H9 (cell line): ENCODE measurements around the gene WEE2. TPM values are rescaled to one million over a fixed set of nuclear protein-coding genes. Genes with fewer than 3 reads are reported as not detected.

Experiments used
- DNase-seq: peaks from one replicate; pipeline ENCODE4 v3.0.0-alpha.2; 2017
- H2AFZ ChIP-seq: one replicate; pipeline ENCODE4 v1.6.1; 2013; ENCODE audit warnings: mild to moderate bottlenecking, low read length, control low read depth, moderate library complexity
- H2AK5ac ChIP-seq: 2 replicates; pipeline ENCODE4 v1.6.1; 2013; ENCODE audit warnings: low read length, control low read depth, mixed read lengths; ENCODE audit not compliant: insufficient read length
- H2BK120ac ChIP-seq: one replicate; pipeline ENCODE4 v1.6.1; 2013; ENCODE audit warnings: low read depth, mild to moderate bottlenecking, low read length, control low read depth, inconsistent platforms; ENCODE audit not compliant: poor library complexity, severe bottlenecking
- H2BK12ac ChIP-seq: 2 replicates; pipeline ENCODE4 v1.6.1; 2013; ENCODE audit warnings: low read length, control low read depth, mixed read lengths, low read depth; ENCODE audit not compliant: insufficient read length
- H2BK15ac ChIP-seq: 2 replicates; pipeline ENCODE4 v1.6.1; 2013; ENCODE audit warnings: low read depth, low read length, control low read depth
- H2BK20ac ChIP-seq: one replicate; pipeline ENCODE4 v1.6.1; 2013; ENCODE audit warnings: low read depth, mild to moderate bottlenecking, low read length, control low read depth, inconsistent platforms; ENCODE audit not compliant: poor library complexity, severe bottlenecking
- H2BK5ac ChIP-seq: 2 replicates; pipeline ENCODE4 v1.6.1; 2013; ENCODE audit warnings: low read length, control low read depth, mixed read lengths; ENCODE audit not compliant: insufficient read length
- H3K14ac ChIP-seq: 2 replicates; pipeline ENCODE4 v1.6.1; 2013; ENCODE audit warnings: low read length, control low read depth; ENCODE audit not compliant: insufficient read depth
- H3K18ac ChIP-seq: 2 replicates; pipeline ENCODE4 v1.6.1; 2013; ENCODE audit warnings: low read depth, mild to moderate bottlenecking, mixed read lengths, low read length, control low read depth; ENCODE audit not compliant: insufficient read length
- H3K23ac ChIP-seq: 2 replicates; pipeline ENCODE4 v1.6.1; 2013; ENCODE audit warnings: low read length, control low read depth, mixed read lengths, low read depth; ENCODE audit not compliant: insufficient read length
- H3K23me2 ChIP-seq: 2 replicates; pipeline ENCODE4 v1.6.1; 2013; ENCODE audit warnings: low read depth, mild to moderate bottlenecking, mixed read lengths, low read length, control low read depth; ENCODE audit not compliant: insufficient read length, poor library complexity, severe bottlenecking
- H3K27ac ChIP-seq: 2 replicates; pipeline ENCODE4 v1.5.1; 2013; ENCODE audit warnings: low read length, control low read depth, mixed read lengths, low read depth; ENCODE audit not compliant: insufficient read length
- H3K27me3 ChIP-seq: 2 replicates; pipeline ENCODE4 v1.6.1; 2013; ENCODE audit warnings: low read length, control low read depth, inconsistent platforms; ENCODE audit not compliant: insufficient read depth
- H3K4ac ChIP-seq: 2 replicates; pipeline ENCODE4 v1.6.1; 2013; ENCODE audit warnings: low read depth, mild to moderate bottlenecking, control low read depth, inconsistent platforms, low read length, moderate library complexity
- H3K4me1 ChIP-seq: 2 replicates; pipeline ENCODE4 v1.6.1; 2013; ENCODE audit warnings: low read length, control low read depth, inconsistent platforms; ENCODE audit not compliant: insufficient read depth
- H3K4me2 ChIP-seq: 2 replicates; pipeline ENCODE4 v1.6.1; 2013; ENCODE audit warnings: low read length, control low read depth, mixed read lengths; ENCODE audit not compliant: insufficient read length, insufficient read depth
- H3K56ac ChIP-seq: 2 replicates; pipeline ENCODE4 v1.6.1; 2013; ENCODE audit warnings: low read depth, mild to moderate bottlenecking, mixed read lengths, low read length, control low read depth; ENCODE audit not compliant: insufficient read length
- H3K79me1 ChIP-seq: 2 replicates; pipeline ENCODE4 v1.6.1; 2013; ENCODE audit warnings: low read depth, mild to moderate bottlenecking, moderate library complexity, low read length, control low read depth, inconsistent platforms; ENCODE audit not compliant: insufficient read depth, poor library complexity, severe bottlenecking
- H3K79me2 ChIP-seq: 2 replicates; pipeline ENCODE4 v1.6.1; 2013; ENCODE audit warnings: low read length, control low read depth, inconsistent platforms; ENCODE audit not compliant: insufficient read depth
- H3K9ac ChIP-seq: 2 replicates; pipeline ENCODE4 v1.6.1; 2013; ENCODE audit warnings: low read length, control low read depth, mixed read lengths; ENCODE audit not compliant: insufficient read length; ENCODE audit errors: extremely low read depth
- H3K9me3 ChIP-seq: one replicate; pipeline ENCODE4 v1.6.1; 2013; ENCODE audit warnings: low read depth, low read length, inconsistent platforms; ENCODE audit not compliant: control insufficient read depth
- H3T11ph ChIP-seq: one replicate; pipeline ENCODE4 v1.6.1; 2013; ENCODE audit warnings: mild to moderate bottlenecking, low read length, control low read depth, inconsistent platforms
- H4K20me1 ChIP-seq: one replicate; pipeline ENCODE4 v1.6.1; 2013; ENCODE audit not compliant: control insufficient read depth, insufficient read length, insufficient read depth
- H4K5ac ChIP-seq: 2 replicates; pipeline ENCODE4 v1.6.1; 2013; ENCODE audit warnings: low read depth, mild to moderate bottlenecking, mixed read lengths, low read length, control low read depth; ENCODE audit not compliant: insufficient read length
- H4K8ac ChIP-seq: replicated peaks from 2 replicates; pipeline ENCODE4 v1.6.1; 2013; ENCODE audit warnings: low read length, control low read depth, mixed read lengths, low read depth; ENCODE audit not compliant: insufficient read length
- H4K91ac ChIP-seq: 2 replicates; pipeline ENCODE4 v1.6.1; 2013; ENCODE audit warnings: low read depth, mild to moderate bottlenecking, moderate library complexity, mixed read lengths, low read length, control low read depth; ENCODE audit not compliant: insufficient read length
- H3K27ac Mint-ChIP-seq, 3 experiments: 2 replicates in 2 of 3; 3 replicates in 1 of 3; pipeline ENCODE4 v1.8.0; 2020 to 2021; ENCODE audit warnings: mixed read lengths in 3 of 3, mild to moderate bottlenecking in 1 of 3, moderate library complexity in 1 of 3
- H3K27me3 Mint-ChIP-seq: 2 replicates; pipeline ENCODE4 v1.8.0; 2021; ENCODE audit warnings: low read depth, mild to moderate bottlenecking, moderate library complexity, mixed read lengths
- H3K36me3 Mint-ChIP-seq, 3 experiments: 2 replicates in 2 of 3; 3 replicates in 1 of 3; pipeline ENCODE4 v1.8.0; 2020 to 2021; ENCODE audit warnings: low read depth in 3 of 3, mixed read lengths in 3 of 3; ENCODE audit not compliant: insufficient read depth in 1 of 3
- H3K4me1 Mint-ChIP-seq, 2 experiments: 2 replicates each; pipeline ENCODE4 v1.8.0; 2020; ENCODE audit warnings: mixed read lengths in 2 of 2
- H3K4me3 Mint-ChIP-seq, 2 experiments: 2 replicates in 1 of 2; 3 replicates in 1 of 2; pipeline ENCODE4 v1.8.0; 2020 to 2021; ENCODE audit warnings: mild to moderate bottlenecking in 2 of 2, mixed read lengths in 2 of 2, moderate library complexity in 1 of 2
- H3K9me3 Mint-ChIP-seq, 2 experiments: 2 replicates in 1 of 2; 3 replicates in 1 of 2; pipeline ENCODE4 v1.8.0; 2020; ENCODE audit warnings: mild to moderate bottlenecking in 2 of 2, mixed read lengths in 2 of 2, moderate library complexity in 1 of 2
- CTCF ChIP-seq: fragments of 200-600 bp; sonication (generic); conservative IDR thresholded peaks from 3 replicates; pipeline ENCODE4 v1.8.0; 2021; ENCODE audit warnings: antibody characterized with exemption, mild to moderate bottlenecking
- WGBS: extraction: QIAGEN DNeasy Blood & Tissue Kit; methylation state at CpG from one replicate; pipeline ENCODE4 v1.1.7; 2013; ENCODE audit warnings: missing lambda C conversion rate, low lambda C conversion rate, mixed read lengths; ENCODE audit not compliant: insufficient read length; ENCODE audit errors: extremely low coverage; 5-methylcytosine and 5-hydroxymethylcytosine counted together
- total RNA-seq: library from RNA; stranded (reverse); gene quantifications from 2 replicates; pipeline ENCODE4 v1.2.1, GENCODE V29; 2021

WEE2 gene
- total RNA-seq, 1 experiment from 2014 or later = not detected

GRCh38 chr7:141700848-141701371 is 7.2 kb upstream of the WEE2 start:
- H3K27me3 ChIP-seq = peaks cover 2% of the 10 kb centered on the region; the same call in 1 of the 2 replicates
- Mint-ChIP-seq H3K9me3 (no peaks in the 10 kb centered on the region), H3K27me3 (peaks cover 23% of the 10 kb centered on the region), H3K4me1 (peaks cover 63 to 64% of the 10 kb centered on the region in 2 experiments), H3K36me3 (0 out of 7 replicates have a peak, but pooled peaks cover 0 to 3% (median 0%) of the 10 kb centered on the region in 3 experiments), H3K27ac (peak overlapping the region in 1 of 3 experiments; percentile 59; a peak in 1 of 7 replicates), H3K4me3 (peak overlapping the region; percentile 79 to 87)
- H4K91ac ChIP-seq = no peak overlapping the region
- H2BK12ac ChIP-seq = no peak overlapping the region
- H2BK5ac ChIP-seq = no peak overlapping the region
- no peak overlapping the region for H3K4ac ChIP-seq
- no peaks in the 10 kb centered on the region for H3K9me3 ChIP-seq
- no peak overlapping the region for H2BK20ac ChIP-seq
- H3K4me2 ChIP-seq = peak overlapping the region; percentile 89
- H2AFZ ChIP-seq = no peak overlapping the region
- no CpG with 5 or more reads among the region's 20 CpGs for WGBS
- H4K5ac ChIP-seq = no peak overlapping the region
- no peak overlapping the region for H3K9ac ChIP-seq
- no peak overlapping the region for H2AK5ac ChIP-seq
- TF ChIP-seq CTCF = no peak
- no peak for DNase-seq
- H3K18ac ChIP-seq = no peak overlapping the region
- H2BK120ac ChIP-seq = no peak overlapping the region
- no peak overlapping the region for H3K27ac ChIP-seq
- H3K4me1 ChIP-seq = peaks cover 4% of the 10 kb centered on the region
- no peak overlapping the region for H3T11ph ChIP-seq
- no peak overlapping the region for H2BK15ac ChIP-seq
- 0 out of 2 replicates have a peak overlapping the region, but pooled peaks have one; percentile 1 for H3K14ac ChIP-seq
- H3K79me2 ChIP-seq = no peaks in the 10 kb centered on the region
- H4K20me1 ChIP-seq = no peaks in the 10 kb centered on the region
- no peak overlapping the region for H4K8ac ChIP-seq
- no peak overlapping the region for H3K56ac ChIP-seq
- H3K23ac ChIP-seq = no peak overlapping the region
- H3K79me1 ChIP-seq = no peaks in the 10 kb centered on the region
- H3K23me2 ChIP-seq = peaks cover 5% of the 10 kb centered on the region
